K562 (cell line): ENCODE results near the gene GOLPH3. TPM values are rescaled to one million over a fixed set of nuclear protein-coding genes. Genes with fewer than 3 reads are reported as not detected.

Experiments
- FOXO4 ChIP-seq: fragments of 450-650 bp; formaldehyde crosslinking; IDR thresholded peaks from 2 replicates; pipeline ENCODE4 v1.4.0; 2020; ENCODE audit warnings: mild to moderate bottlenecking, moderate library complexity
- ILK ChIP-seq: fragments of 450-650 bp; IDR thresholded peaks from 2 replicates; pipeline ENCODE4 v1.6.1; 2016; ENCODE audit warnings: missing genetic modification characterization, low read depth, mild to moderate bottlenecking, missing compliant biosample characterization, moderate library complexity, borderline replicate concordance
- LEF1 ChIP-seq: fragments of 450-650 bp; IDR thresholded peaks from 2 replicates; pipeline ENCODE4 v1.6.1; 2016; ENCODE audit warnings: mild to moderate bottlenecking
- NR2C1 ChIP-seq, 2 experiments: fragments of 450-650 bp; IDR thresholded peaks; 2 replicates each; pipeline ENCODE4 v1.6.1; 2017; ENCODE audit warnings: mild to moderate bottlenecking in 2 of 2, antibody characterized with exemption in 1 of 2, inconsistent platforms in 1 of 2, missing compliant biosample characterization in 1 of 2, missing genetic modification characterization in 1 of 2
- PTRF ChIP-seq: fragments of 450-650 bp; IDR thresholded peaks from 2 replicates; pipeline ENCODE4 v1.6.1; 2016; ENCODE audit warnings: mild to moderate bottlenecking, missing genetic modification characterization, missing compliant biosample characterization
- RREB1 ChIP-seq: fragments of 250-450 bp; sonication (Bioruptor Pico); IDR thresholded peaks from 2 replicates; pipeline ENCODE4 v1.4.0; 2020
- UBTF ChIP-seq, 2 experiments: IDR thresholded peaks; 2 replicates each; pipeline ENCODE4 v1.6.1; 2012; ENCODE audit warnings: improper control_type of control experiment in 2 of 2, low read depth in 2 of 2, low read length in 2 of 2, borderline replicate concordance in 1 of 2
- YY1 ChIP-seq, 3 experiments: IDR thresholded peaks; 2 replicates each; pipeline ENCODE4 v1.6.1; 2011; ENCODE audit warnings: low read length in 2 of 3, mild to moderate bottlenecking in 2 of 3, moderate library complexity in 2 of 3, borderline replicate concordance in 1 of 3, control low read depth in 1 of 3, low read depth in 1 of 3; ENCODE audit not compliant: insufficient read depth in 3 of 3, insufficient replicate concordance in 2 of 3, control insufficient read depth in 1 of 3, insufficient read length in 1 of 3; ENCODE audit errors: extremely low read depth in 1 of 3
- ZNF232 ChIP-seq: sonication (generic); formaldehyde crosslinking; IDR thresholded peaks from 2 replicates; pipeline ENCODE4 v1.8.0; 2022; ENCODE audit warnings: mild to moderate bottlenecking, missing genetic modification reagents
- ZNF586 ChIP-seq: fragments of 450-650 bp; formaldehyde crosslinking; conservative IDR thresholded peaks from 2 replicates; pipeline ENCODE4 v1.4.0; 2020; ENCODE audit warnings: mild to moderate bottlenecking, moderate library complexity
- polyA plus RNA-seq, 8 experiments: library from polyadenylated mRNA; depleted of rRNA in 4 of 8; stranded (reverse) in 5 of 8; unstranded in 3 of 8; fragments of >200 nt; fragmentation: Nextera tagmentation in 2 of 8; fragmentation: Illumina TruSeq in 1 of 8; extraction: Ambion mirVana in 2 of 8; extraction: Trizol in 1 of 8; gene quantifications; 2 replicates each; pipeline versions ENCODE4 v1.2.1 to v1.2.3, GENCODE V29; 2011 to 2014; ENCODE audit warnings: inconsistent platforms in 1 of 8, missing spikeins in 1 of 8
- total RNA-seq, 7 experiments: library from RNA; depleted of rRNA in 6 of 7; stranded (reverse); fragments of >200 nt in 6 of 7; fragmentation: Illumina TruSeq in 2 of 7; extraction: Trizol in 2 of 7; gene quantifications; 2 replicates each; pipeline versions ENCODE4 v1.2.1 to v1.2.3, GENCODE V29; 2011 to 2021; ENCODE audit warnings: low replicate concordance in 1 of 7
- TF ChIP-seq, protein P1 (sequence below): IDR thresholded peaks from 2 replicates; pipeline ENCODE4 v1.6.1; 2012; ENCODE audit warnings: low read depth, low read length, improper control_type of control experiment, borderline replicate concordance
- TF ChIP-seq, protein P2 (sequence below): sonication (generic); formaldehyde crosslinking; IDR thresholded peaks from 2 replicates; pipeline ENCODE4 v1.9.0; 2022; ENCODE audit warnings: mild to moderate bottlenecking, missing genetic modification reagents

Gene GOLPH3
- total and polyA plus RNA-seq, 9 of the 15 experiments (the other 6 are each of a cell fraction or from before 2014, with no cell fraction given), result 18.8 to 94.6 (median 55.1) TPM

GRCh38 chr5:32092938-32093812 lies 80.9 kb downstream of the GOLPH3 start (continued):
- peak in 2 of 3 experiments; percentile 15 to 54 for TF ChIP-seq YY1 (IDR thresholded peaks at IDR 0.05; ENCODE audit: borderline replicate concordance in 1 of 3, control insufficient read depth in 1 of 3, extremely low read depth in 1 of 3, insufficient read depth in 3 of 3, insufficient read length in 1 of 3, insufficient replicate concordance in 2 of 3, low read depth in 1 of 3, low read length in 2 of 3)
- TF ChIP-seq ZNF586 (CRISPR knock-in tag), result no peak
- no peak for TF ChIP-seq NR2C1 (IDR thresholded peaks at IDR 0.05)
- no peak for TF ChIP-seq NR2C1 (tag; IDR thresholded peaks at IDR 0.05)
- TF ChIP-seq LEF1, result no peak
- TF ChIP-seq, protein P1, sequence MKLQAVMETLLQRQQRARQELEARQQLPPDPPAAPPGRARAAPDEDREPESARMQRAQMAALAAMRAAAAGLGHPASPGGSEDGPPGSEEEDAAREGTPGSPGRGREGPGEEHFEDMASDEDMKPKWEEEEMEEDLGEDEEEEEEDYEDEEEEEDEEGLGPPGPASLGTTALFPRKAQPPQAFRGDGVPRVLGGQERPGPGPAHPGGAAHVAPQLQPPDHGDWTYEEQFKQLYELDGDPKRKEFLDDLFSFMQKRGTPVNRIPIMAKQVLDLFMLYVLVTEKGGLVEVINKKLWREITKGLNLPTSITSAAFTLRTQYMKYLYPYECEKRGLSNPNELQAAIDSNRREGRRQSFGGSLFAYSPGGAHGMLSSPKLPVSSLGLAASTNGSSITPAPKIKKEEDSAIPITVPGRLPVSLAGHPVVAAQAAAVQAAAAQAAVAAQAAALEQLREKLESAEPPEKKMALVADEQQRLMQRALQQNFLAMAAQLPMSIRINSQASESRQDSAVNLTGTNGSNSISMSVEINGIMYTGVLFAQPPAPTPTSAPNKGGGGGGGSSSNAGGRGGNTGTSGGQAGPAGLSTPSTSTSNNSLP, result no peak
- TF ChIP-seq FOXO4 (CRISPR knock-in tag), result no peak
- TF ChIP-seq ZNF232 (CRISPR knock-in tag), result no peak
- no peak for TF ChIP-seq UBTF (IDR thresholded peaks at IDR 0.05; ENCODE audit: borderline replicate concordance in 1 of 2, low read depth in 2 of 2, low read length in 2 of 2)
- TF ChIP-seq, protein P2, sequence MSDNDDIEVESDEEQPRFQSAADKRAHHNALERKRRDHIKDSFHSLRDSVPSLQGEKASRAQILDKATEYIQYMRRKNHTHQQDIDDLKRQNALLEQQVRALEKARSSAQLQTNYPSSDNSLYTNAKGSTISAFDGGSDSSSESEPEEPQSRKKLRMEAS (CRISPR knock-in tag), result peak; percentile 35; the same call in 1 of the 2 replicates
- TF ChIP-seq ILK (tag), result no peak
- TF ChIP-seq RREB1 (CRISPR knock-in tag), result no peak
- no peak for TF ChIP-seq PTRF (tag)
